Stimulated activated CD8-positive, alpha-beta memory T cell treated with anti-CD3 and anti-CD28 coated beads, Interleukin-15, amount 100 ng/mL, for 4 hours (primary cell): ENCODE data around the gene KIF5C.

Source experiments
- DNase-seq, 2 donors: peaks; one replicate each; pipeline ENCODE4 v3.0.0-alpha.2; 2020; ENCODE audit warnings: low read depth in 2 of 2

The KIF5C gene

DNA sequence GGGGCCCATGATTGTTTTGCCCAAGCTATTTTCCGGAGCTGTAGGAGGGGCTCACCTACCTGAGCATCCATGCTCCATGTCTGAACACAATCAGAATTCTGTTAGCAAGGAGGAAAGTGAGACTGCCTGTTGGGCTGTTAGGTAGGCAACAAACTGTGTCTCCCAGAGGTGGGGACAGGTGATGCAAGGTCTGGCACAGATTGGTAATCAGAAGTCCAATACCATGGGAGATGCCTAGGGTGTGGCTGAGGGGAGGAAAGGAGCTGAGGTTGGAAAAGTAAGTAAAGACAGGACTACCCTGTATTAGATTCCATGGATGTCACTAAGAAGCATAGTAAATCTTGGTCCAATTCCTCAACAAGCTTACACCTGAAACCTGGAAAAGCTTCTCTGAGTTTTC is 166.5 kb downstream of the KIF5C start:
- no peak for DNase-seq

DNA sequence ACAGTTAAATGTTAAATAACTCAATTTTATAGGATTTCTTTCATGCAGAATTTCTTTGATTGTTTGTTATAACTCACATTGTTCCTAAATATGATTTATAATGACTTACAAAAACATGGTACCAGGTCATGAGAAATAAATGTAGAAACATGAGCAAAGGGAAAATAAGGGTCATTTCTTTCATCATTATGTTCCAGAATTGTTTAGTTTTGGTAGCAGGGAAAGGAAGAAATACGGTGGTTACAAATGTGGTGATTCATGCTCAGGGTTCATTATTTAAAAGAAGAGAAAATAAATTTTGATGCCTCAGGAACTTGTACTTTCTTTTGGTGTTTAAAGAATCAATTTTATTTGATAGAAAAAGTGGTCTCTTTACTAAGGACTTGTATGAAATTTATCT is 167.9 kb downstream of the KIF5C start:
- no peak for DNase-seq

- no peak for DNase-seq
Observed at GRCh38 chr2:149044500-149044899, 169.5 kb downstream of the KIF5C start.

GRCh38 chr2:149047118-149047517 is 172.1 kb downstream of the KIF5C start:
- DNase-seq: no peak

DNA sequence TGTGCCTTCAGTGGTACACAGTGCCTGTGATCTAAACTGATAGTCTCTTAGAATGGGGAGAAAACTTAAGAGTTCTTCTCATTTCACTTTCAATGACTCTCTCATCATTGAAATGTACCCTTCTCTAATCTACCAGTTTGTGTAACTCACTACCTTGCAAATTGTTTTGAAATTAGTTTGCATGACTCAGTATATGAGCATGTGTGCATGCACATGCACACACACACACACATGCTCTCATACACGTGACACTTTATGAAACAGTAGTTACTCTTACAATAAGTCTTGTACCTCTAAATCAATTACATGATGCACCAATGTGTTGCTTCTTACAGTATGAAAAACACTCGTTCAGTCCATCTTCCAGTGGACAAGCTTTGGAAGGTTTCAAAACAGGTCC is 174.1 kb downstream of the KIF5C start:
- DNase-seq: no peak

DNA sequence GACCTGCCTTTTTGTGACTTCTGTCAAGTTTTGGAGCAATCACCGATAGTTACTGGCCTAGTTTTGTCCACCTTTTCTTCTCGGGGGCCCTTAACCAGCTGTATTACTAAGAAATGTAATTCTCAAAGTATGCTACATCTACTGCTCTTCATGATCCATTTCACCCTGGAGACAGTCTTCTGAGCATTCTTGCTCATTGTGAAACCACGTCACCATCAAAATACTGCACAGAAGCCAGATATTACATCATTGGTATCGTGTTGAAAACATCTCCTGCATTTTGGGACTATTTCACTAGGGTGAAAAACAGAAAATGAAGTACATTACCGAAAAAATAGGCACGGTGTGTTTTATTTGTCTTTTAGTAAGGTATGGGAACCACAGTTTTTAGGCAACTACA is 175.2 kb downstream of the KIF5C start:
- no peak for DNase-seq

- DNase-seq: no peak
Observed at GRCh38 chr2:149055751-149056150, 180.7 kb downstream of the KIF5C start.

GRCh38 chr2:149056541-149057255 is 181.7 kb downstream of the KIF5C start:
- DNase-seq: no peak

- DNase-seq: no peak
Observed at GRCh38 chr2:149057401-149057800, 182.4 kb downstream of the KIF5C start.

DNA sequence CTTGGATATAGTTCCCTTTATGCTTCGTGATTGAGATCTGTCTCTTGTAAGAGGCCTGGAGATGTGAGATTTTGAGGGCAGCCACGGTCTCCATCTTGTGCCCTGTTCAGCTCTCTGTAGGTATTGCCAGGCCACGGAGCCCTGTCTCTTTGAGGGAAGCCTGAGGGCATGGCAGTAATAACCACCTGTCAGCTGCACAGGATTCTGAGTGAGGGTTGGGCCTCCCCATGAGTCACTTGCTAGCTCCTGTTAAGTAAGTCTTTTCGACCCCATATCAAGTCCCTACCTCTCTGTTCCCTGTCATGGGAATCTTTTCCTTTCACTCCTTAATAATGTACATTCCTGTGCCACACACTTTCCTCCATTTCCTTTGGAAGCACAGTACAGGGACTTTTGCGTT is 183.9 kb downstream of the KIF5C start:
- DNase-seq: no peak

- no peak for DNase-seq
Observed at GRCh38 chr2:149059822-149060221, 184.8 kb downstream of the KIF5C start.

- DNase-seq: no peak
Observed at GRCh38 chr2:149061133-149061745, 186.2 kb downstream of the KIF5C start.

DNA sequence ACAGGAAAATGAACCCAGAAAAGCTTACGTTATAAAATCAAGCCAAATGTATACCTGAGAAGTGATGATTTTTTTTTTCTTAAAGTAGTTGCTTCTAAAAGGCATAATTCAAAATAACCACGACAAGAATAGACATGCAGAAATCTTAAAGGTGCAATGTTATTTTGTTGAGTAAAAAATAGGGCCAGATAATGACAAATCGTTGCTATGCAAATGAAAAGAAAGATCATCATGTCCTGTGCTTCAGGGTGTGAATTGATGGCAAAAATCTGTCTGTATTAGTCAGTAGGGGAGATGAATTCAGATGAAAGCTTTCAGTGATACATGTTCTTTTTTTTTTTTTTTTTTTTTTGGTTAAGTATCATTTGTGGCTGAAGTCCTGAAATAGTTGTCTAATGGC is 187.5 kb downstream of the KIF5C start:
- DNase-seq: no peak

DNA sequence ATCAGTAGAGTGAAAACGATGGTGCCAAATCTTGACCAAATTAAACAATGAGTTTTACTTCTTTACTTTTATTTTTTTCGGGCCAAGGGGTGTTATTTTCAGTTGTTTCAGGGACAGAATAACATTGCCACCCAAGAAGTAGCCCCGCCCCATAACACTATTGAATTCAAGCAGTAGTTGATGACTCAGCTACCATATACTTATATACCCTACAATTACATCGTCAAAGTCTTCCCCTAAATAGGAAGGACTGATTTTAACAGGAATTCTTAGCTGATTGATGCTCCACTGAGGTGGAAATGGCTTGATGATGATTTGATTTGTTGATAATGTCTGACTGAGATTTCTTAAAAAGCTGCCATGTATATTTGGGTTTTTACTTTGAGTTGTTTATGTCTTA is 188.2 kb downstream of the KIF5C start:
- no peak for DNase-seq

DNA sequence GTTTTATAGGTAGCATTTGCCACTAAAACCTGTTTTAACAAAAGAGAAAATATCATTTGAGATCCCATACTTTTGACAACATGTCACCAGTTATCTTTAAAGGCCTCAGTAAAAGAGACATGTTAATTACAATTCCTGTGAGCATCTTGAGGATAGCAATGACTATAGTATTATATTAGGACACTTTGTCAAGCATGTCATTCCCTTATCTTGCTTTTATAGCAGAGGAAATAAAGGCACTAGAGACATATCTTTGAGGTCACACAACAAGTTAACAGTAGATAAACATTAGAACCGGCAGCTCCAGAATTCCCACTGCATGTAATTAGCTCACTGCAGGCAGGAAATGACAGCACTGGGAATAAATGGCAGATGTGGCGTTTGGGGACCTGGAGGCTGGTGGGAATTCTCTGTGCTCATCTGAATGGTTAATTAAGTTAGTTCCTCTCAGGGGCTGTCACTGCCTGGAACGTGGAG is 189.4 kb downstream of the KIF5C start:
- DNase-seq: no peak

GRCh38 chr2:149064856-149065630 is 190.0 kb downstream of the KIF5C start:
- DNase-seq: no peak

GRCh38 chr2:149068225-149068995 is 193.4 kb downstream of the KIF5C start:
- no peak for DNase-seq

DNA sequence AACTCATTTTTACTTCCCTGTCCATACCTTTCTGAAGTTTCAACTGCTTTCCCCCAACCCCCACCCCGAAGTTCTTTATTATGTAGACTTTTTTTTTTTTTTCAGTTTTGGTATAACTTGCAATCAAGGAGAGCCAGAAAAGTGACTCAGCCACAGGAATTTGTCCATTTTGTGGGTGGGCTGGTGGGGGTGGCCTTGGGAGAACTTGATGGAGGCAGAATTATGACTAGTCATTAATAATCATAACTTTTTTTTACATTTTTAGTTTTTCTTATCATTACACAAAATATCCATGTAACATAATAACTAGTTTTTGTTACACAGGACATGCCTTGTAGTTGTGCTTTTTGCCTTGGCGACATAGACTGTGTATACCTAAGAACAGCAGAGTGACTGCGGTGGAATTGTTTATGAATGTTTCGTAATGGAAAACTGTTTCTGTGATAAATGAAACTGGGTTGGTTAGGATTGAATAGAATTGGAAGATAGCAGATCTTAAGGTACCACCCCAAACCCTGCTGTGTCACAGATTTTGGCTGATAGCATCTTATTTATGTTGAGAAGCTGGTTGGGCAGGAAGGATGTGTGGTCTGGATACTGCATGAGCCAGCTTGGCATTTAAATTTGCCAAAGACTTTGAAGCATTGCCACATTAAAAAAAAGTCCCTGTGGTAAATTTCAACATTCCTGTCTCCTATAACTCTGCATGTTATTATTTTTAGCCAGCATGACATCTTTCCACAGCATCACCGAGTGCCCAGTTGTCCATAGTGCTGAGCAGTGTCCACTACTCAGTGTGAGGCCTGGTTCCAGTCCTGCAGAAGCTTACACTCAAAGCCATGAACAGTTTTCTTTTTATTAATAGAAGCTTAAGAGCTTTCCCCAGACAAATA is 194.2 kb downstream of the KIF5C start:
- DNase-seq: peak in 1 of 2 donors; percentile 13

GRCh38 chr2:149070681-149071320 is 195.8 kb downstream of the KIF5C start:
- no peak for DNase-seq

DNA sequence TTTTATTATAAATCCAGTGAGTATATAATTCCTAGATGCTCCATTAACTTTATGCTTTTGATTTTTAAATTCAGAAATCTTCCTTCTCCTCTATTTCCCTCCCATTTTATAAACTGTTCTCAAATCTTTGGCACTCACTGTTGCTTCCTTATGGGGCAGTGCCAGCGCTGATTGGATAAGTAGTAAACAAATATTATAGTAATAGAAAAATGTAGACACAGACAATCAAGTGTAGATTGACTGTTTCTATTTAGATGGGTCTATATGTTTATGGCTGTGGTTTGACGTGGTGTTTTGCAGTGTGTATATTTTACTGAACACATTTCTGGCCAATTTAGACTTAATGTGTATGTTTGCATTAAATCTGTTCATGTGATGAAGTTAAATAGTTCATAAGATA is 200.1 kb downstream of the KIF5C start:
- no peak for DNase-seq

GRCh38 chr2:149075853-149076252 is 200.8 kb downstream of the KIF5C start:
- DNase-seq: no peak
